IMR-90 (cell line): ENCODE results near the gene PLEK. TPM values are rescaled to one million over a fixed set of nuclear protein-coding genes. Genes with fewer than 3 reads are reported as not detected.
A peak's percentile ranks its signal among the peaks of the same experiment; 100 is the strongest.

Experiments
- ATAC-seq: fragments of 200-7000 bp; cut with Tn5 transposase; 2 replicates; pipeline ENCODE4 v1.9.1; 2020; ENCODE audit warnings: low read depth, mild to moderate bottlenecking, moderate library complexity
- BruUV-seq: library from RNA; stranded (reverse); fragments of 400-500 nt; replicated peaks from 2 replicates; lab custom pipeline; 2021; lab: Mats Ljungman, UMichigan
- CTCF ChIA-PET: fragments of 300-600 bp; formaldehyde crosslinking; extraction: SDS; loops from one replicate; lab custom pipeline; 2021; ENCODE audit warnings: antibody characterized with exemption; lab: Yijun Ruan, JAX
- POLR2A ChIA-PET: fragments of 300-600 bp; sonication (Branson Sonifier 250); formaldehyde crosslinking; loops from one replicate; lab custom pipeline; 2022; ENCODE audit warnings: antibody characterized with exemption; ENCODE audit not compliant: unreplicated experiment; lab: Charles Lee
- DNase-seq: peaks from one replicate; pipeline ENCODE4 v3.0.0; 2013
- H2AFZ ChIP-seq: replicated peaks from 2 replicates; pipeline ENCODE3; 2013; ENCODE audit warnings: low read length, mild to moderate bottlenecking; ENCODE audit not compliant: poor library complexity
- H2AK5ac ChIP-seq: 2 replicates; pipeline ENCODE4 v1.6.1; 2013; ENCODE audit warnings: low read depth, low read length, inconsistent platforms
- H2AK9ac ChIP-seq: replicated peaks from 2 replicates; pipeline ENCODE3; 2013; ENCODE audit warnings: mild to moderate bottlenecking, low read depth, low read length, moderate library complexity; ENCODE audit not compliant: poor library complexity
- H2BK120ac ChIP-seq: 2 replicates; pipeline ENCODE4 v1.6.1; 2013; ENCODE audit warnings: low read depth, low read length, inconsistent platforms
- H2BK15ac ChIP-seq: 3 replicates; pipeline ENCODE4 v1.6.1; 2013; ENCODE audit warnings: low read depth, low read length, inconsistent platforms
- H2BK20ac ChIP-seq: 2 replicates; pipeline ENCODE4 v1.6.1; 2013; ENCODE audit warnings: low read depth, mild to moderate bottlenecking, inconsistent platforms, low read length, moderate library complexity
- H2BK5ac ChIP-seq: 2 replicates; pipeline ENCODE4 v1.6.1; 2013; ENCODE audit warnings: mild to moderate bottlenecking, low read depth, low read length, inconsistent platforms; ENCODE audit not compliant: poor library complexity, severe bottlenecking
- H3K14ac ChIP-seq: replicated peaks from 2 replicates; pipeline ENCODE4 v1.6.1; 2013; ENCODE audit warnings: low read depth, low read length, inconsistent platforms
- H3K18ac ChIP-seq: 2 replicates; pipeline ENCODE4 v1.6.1; 2013; ENCODE audit warnings: low read depth, low read length, control low read depth
- H3K23ac ChIP-seq: 2 replicates; pipeline ENCODE4 v1.6.1; 2013; ENCODE audit warnings: low read depth, low read length, inconsistent platforms
- H3K27ac ChIP-seq: 2 replicates; pipeline ENCODE4 v1.5.1; 2013; ENCODE audit warnings: mild to moderate bottlenecking, control low read depth, low read length; ENCODE audit not compliant: insufficient read depth
- H3K27me3 ChIP-seq: 2 replicates; pipeline ENCODE4 v1.6.1; 2013; ENCODE audit warnings: low read length; ENCODE audit not compliant: control insufficient read depth, insufficient read depth
- H3K36me3 ChIP-seq: 2 replicates; pipeline ENCODE4 v1.6.1; 2013; ENCODE audit warnings: low read length, mixed read lengths; ENCODE audit not compliant: control insufficient read depth, insufficient read depth
- H3K4ac ChIP-seq: 2 replicates; pipeline ENCODE4 v1.6.1; 2013; ENCODE audit warnings: low read depth, low read length, inconsistent platforms
- H3K4me1 ChIP-seq: 2 replicates; pipeline ENCODE4 v1.6.1; 2013; ENCODE audit warnings: low read length, mixed read lengths; ENCODE audit not compliant: control insufficient read depth, insufficient read depth
- H3K4me2 ChIP-seq: 2 replicates; pipeline ENCODE4 v1.6.1; 2013; ENCODE audit warnings: low read depth, mild to moderate bottlenecking, control low read depth, low read length, moderate library complexity
- H3K4me3 ChIP-seq: 2 replicates; pipeline ENCODE4 v1.5.1; 2013; ENCODE audit warnings: low read depth, mild to moderate bottlenecking, control low read depth, low read length, moderate library complexity; ENCODE audit not compliant: insufficient read depth
- H3K56ac ChIP-seq: 2 replicates; pipeline ENCODE4 v1.6.1; 2013; ENCODE audit warnings: low read length, inconsistent platforms; ENCODE audit not compliant: insufficient read depth; ENCODE audit errors: extremely low read depth
- H3K79me1 ChIP-seq, 2 experiments: 2 replicates each; pipeline ENCODE4 v1.6.1; 2013; ENCODE audit warnings: low read length in 2 of 2, inconsistent platforms in 1 of 2, low read depth in 1 of 2
- H3K9ac ChIP-seq: 2 replicates; pipeline ENCODE4 v1.6.1; 2013; ENCODE audit warnings: low read depth, low read length, control low read depth
- H3K9me1 ChIP-seq: 2 replicates; pipeline ENCODE4 v1.6.1; 2013; ENCODE audit warnings: low read length, inconsistent platforms; ENCODE audit not compliant: insufficient read depth
- H3K9me3 ChIP-seq: 2 replicates; pipeline ENCODE4 v1.6.1; 2013; ENCODE audit warnings: low read length; ENCODE audit not compliant: control insufficient read depth, insufficient read depth
- H4K20me1 ChIP-seq: 2 replicates; pipeline ENCODE4 v1.6.1; 2013; ENCODE audit warnings: low read length, inconsistent platforms; ENCODE audit not compliant: insufficient read depth
- H4K5ac ChIP-seq: 2 replicates; pipeline ENCODE4 v1.6.1; 2013; ENCODE audit warnings: mild to moderate bottlenecking, low read depth, low read length, control low read depth
- H4K8ac ChIP-seq, 2 experiments: 2 replicates each; pipeline ENCODE4 v1.6.1; 2013; ENCODE audit warnings: low read depth in 2 of 2, low read length in 2 of 2, control low read depth in 1 of 2, inconsistent platforms in 1 of 2
- H4K91ac ChIP-seq: 2 replicates; pipeline ENCODE4 v1.6.1; 2013; ENCODE audit warnings: low read depth, low read length, inconsistent platforms; ENCODE audit not compliant: insufficient read depth
- BHLHE40 ChIP-seq: fragments of 150-350 bp; IDR thresholded peaks from 2 replicates; pipeline ENCODE4 v1.6.1; 2016; ENCODE audit warnings: mild to moderate bottlenecking, low read depth, low read length
- CEBPB ChIP-seq: IDR thresholded peaks from 2 replicates; pipeline ENCODE4 v1.6.1; 2012; ENCODE audit warnings: low read depth, low read length, improper control_type of control experiment
- CHD1 ChIP-seq: IDR thresholded peaks from 2 replicates; pipeline ENCODE4 v1.6.1; 2012; ENCODE audit warnings: low read depth, low read length, improper control_type of control experiment
- CTCF ChIP-seq: conservative IDR thresholded peaks from 2 replicates; pipeline ENCODE4 v1.5.1; 2012; ENCODE audit warnings: mild to moderate bottlenecking, low read depth, low read length, improper control_type of control experiment
- ELK1 ChIP-seq: fragments of 150-350 bp; IDR thresholded peaks from 2 replicates; pipeline ENCODE4 v1.6.1; 2016; ENCODE audit warnings: low read depth, mild to moderate bottlenecking, low read length, moderate library complexity, borderline replicate concordance
- FOS ChIP-seq: fragments of 150-350 bp; IDR thresholded peaks from 2 replicates; pipeline ENCODE4 v1.6.1; 2016; ENCODE audit warnings: low read depth, low read length
- MAFK ChIP-seq: IDR thresholded peaks from 2 replicates; pipeline ENCODE4 v1.6.1; 2012; ENCODE audit warnings: low read depth, low read length, improper control_type of control experiment
- MAZ ChIP-seq: IDR thresholded peaks from 2 replicates; pipeline ENCODE4 v1.6.1; 2012; ENCODE audit warnings: low read depth, mild to moderate bottlenecking, low read length, improper control_type of control experiment, moderate library complexity, borderline replicate concordance
- MXI1 ChIP-seq: IDR thresholded peaks from 2 replicates; pipeline ENCODE4 v1.6.1; 2012; ENCODE audit warnings: low read depth, mild to moderate bottlenecking, low read length, moderate library complexity, borderline replicate concordance
- NFE2L2 ChIP-seq: fragments of 150-350 bp; IDR thresholded peaks from 2 replicates; pipeline ENCODE4 v1.6.1; 2016; ENCODE audit warnings: low read depth, mild to moderate bottlenecking, low read length
- POLR2A ChIP-seq: IDR thresholded peaks from 2 replicates; pipeline ENCODE4 v1.6.1; 2012; ENCODE audit warnings: mild to moderate bottlenecking, low read depth, low read length
- RAD21 ChIP-seq: IDR thresholded peaks from 2 replicates; pipeline ENCODE4 v1.6.1; 2012; ENCODE audit warnings: low read length, improper control_type of control experiment
- RCOR1 ChIP-seq: IDR thresholded peaks from 2 replicates; pipeline ENCODE4 v1.6.1; 2012; ENCODE audit warnings: mild to moderate bottlenecking, low read length, improper control_type of control experiment; ENCODE audit not compliant: insufficient replicate concordance
- RFX5 ChIP-seq: IDR thresholded peaks from 2 replicates; pipeline ENCODE4 v1.8.0; 2012; ENCODE audit warnings: low read depth, mild to moderate bottlenecking, low read length, moderate library complexity
- USF2 ChIP-seq: fragments of 150-350 bp; IDR thresholded peaks from 2 replicates; pipeline ENCODE4 v1.6.1; 2017; ENCODE audit warnings: mild to moderate bottlenecking, antibody characterized with exemption, low read length, low read depth
- WGBS, 2 experiments: methylation state at CpG; one replicate each; pipeline versions ENCODE4 v1.1.5 to v1.1.7; 2013; ENCODE audit warnings: missing lambda C conversion rate in 2 of 2; ENCODE audit not compliant: insufficient read length in 1 of 2; ENCODE audit errors: extremely low coverage in 2 of 2; 5-methylcytosine and 5-hydroxymethylcytosine counted together
- dilution Hi-C: fragments of 300-500 bp; cut with HindIII; formaldehyde crosslinking; loops from one replicate; pipeline ENCODE4 v1.14.3; 2018; ENCODE audit warnings: low sequenced_read_pairs; ENCODE audit not compliant: unreplicated experiment
- in situ Hi-C: fragments of 300-500 bp; cut with MboI; formaldehyde crosslinking; loops from 3 replicates; pipeline ENCODE4 v1.14.3; 2019; ENCODE audit warnings: low sequenced_read_pairs, inconsistent platforms, mixed read lengths
- intact Hi-C: fragments of 100-400 bp; cut with micrococcal nuclease; formaldehyde crosslinking; loops from 2 replicates; pipeline ENCODE4 v1.10.0; 2022
- polyA plus RNA-seq, 3 experiments: library from polyadenylated mRNA; depleted of rRNA; stranded (reverse); fragments of >200 nt; gene quantifications; 2 replicates each; pipeline ENCODE4 v1.2.3, GENCODE V29; 2012; ENCODE audit warnings: low replicate concordance in 1 of 3
- total RNA-seq: library from RNA; depleted of rRNA; stranded (reverse); fragments of >200 nt; gene quantifications from 2 replicates; pipeline ENCODE4 v1.2.3, GENCODE V29; 2012

PLEK gene
- total and polyA plus RNA-seq, 2 of the 4 experiments (the other 2 are of a cell fraction) = under 0.01 TPM; not detected in 1

GRCh38 chr2:68357605-68358337, 7.3 kb upstream of the PLEK start:
- no peak overlapping the region for H2BK20ac ChIP-seq
- H2BK5ac ChIP-seq = no peak overlapping the region
- H3K27me3 ChIP-seq = no peaks in the 10 kb centered on the region; the same call in 1 of the 2 replicates
- no peaks in the 10 kb centered on the region for H3K36me3 ChIP-seq
- no peak overlapping the region for H3K14ac ChIP-seq
- WGBS, 2 experiments = no CpG with 5 or more reads among the region's 6 CpGs
- no peak overlapping the region for H4K5ac ChIP-seq
- no peak overlapping the region for H2BK15ac ChIP-seq
- no peak overlapping the region for H4K8ac ChIP-seq
- peak overlapping the region; percentile 37 for H2AFZ ChIP-seq
- no peaks in the 10 kb centered on the region for H3K79me1 ChIP-seq
- peak; percentile 96 for ATAC-seq
- no peak overlapping the region for H3K4ac ChIP-seq
- CTCF ChIA-PET = interaction anchor here (0.7 to 1.3 kb wide), 6 partner anchors 10 to 235 kb away, joined by 3 to 6 read pairs (median 4); partner anchors contain the start of gene CNRIP1
- H2AK9ac ChIP-seq = no peak overlapping the region
- H2BK120ac ChIP-seq = no peak overlapping the region
- H3K56ac ChIP-seq = no peak overlapping the region
- no peak overlapping the region for H3K27ac ChIP-seq
- POLR2A ChIA-PET = no interaction called here
- H4K20me1 ChIP-seq = no peaks in the 10 kb centered on the region
- no peak overlapping the region for H3K4me2 ChIP-seq
- no peak overlapping the region for H3K23ac ChIP-seq
- intact Hi-C loops (loop anchor here (5.0 kb wide), 1 partner anchor 235 kb away; no protein-coding TSS in a partner anchor), dilution Hi-C loops (no loop called here), in situ Hi-C loops (no loop called here)
- no peaks in the 10 kb centered on the region for H3K9me3 ChIP-seq
- no peaks in the 10 kb centered on the region for H3K9me1 ChIP-seq
- H3K18ac ChIP-seq = no peak overlapping the region
- H4K91ac ChIP-seq = no peak overlapping the region
- peak; percentile 58 for DNase-seq
- H3K9ac ChIP-seq = no peak overlapping the region
- BruUV-seq = no TSS peak
- no peak overlapping the region for H2AK5ac ChIP-seq
- no peak overlapping the region for H3K4me3 ChIP-seq
- H3K4me1 ChIP-seq = no peaks in the 10 kb centered on the region; the same call in 1 of the 2 replicates
- no peak for TF ChIP-seq MAFK
- TF ChIP-seq CTCF = peak; percentile 63
- TF ChIP-seq ELK1 = no peak
- peak; percentile 64 for TF ChIP-seq RAD21
- no peak for TF ChIP-seq NFE2L2
- TF ChIP-seq RFX5 = no peak
- no peak for TF ChIP-seq FOS
- no peak for TF ChIP-seq BHLHE40
- TF ChIP-seq CEBPB = no peak
- TF ChIP-seq USF2 = no peak
- no peak for TF ChIP-seq POLR2A
- TF ChIP-seq RCOR1 = no peak
- no peak for TF ChIP-seq MAZ
- TF ChIP-seq MXI1 = no peak
- TF ChIP-seq CHD1 = no peak
